GM18519 (cell line): ENCODE measurements around the gene NR2C2AP.
A peak's percentile ranks its signal among the peaks of the same experiment; 100 is the strongest.
"Not testable (repeated sequence)": the region's sequence is repeated elsewhere in the genome, so short reads cannot be mapped to it uniquely, and the experiment has no call there.

Source experiments
- ATAC-seq: cut with Tn5 transposase; IDR thresholded peaks from one replicate; pipeline ENCODE4 v1.9.1; 2021; ENCODE audit warnings: mild to moderate bottlenecking, moderate library complexity; ENCODE audit not compliant: unreplicated experiment, low FRiP score

Gene NR2C2AP

DNA sequence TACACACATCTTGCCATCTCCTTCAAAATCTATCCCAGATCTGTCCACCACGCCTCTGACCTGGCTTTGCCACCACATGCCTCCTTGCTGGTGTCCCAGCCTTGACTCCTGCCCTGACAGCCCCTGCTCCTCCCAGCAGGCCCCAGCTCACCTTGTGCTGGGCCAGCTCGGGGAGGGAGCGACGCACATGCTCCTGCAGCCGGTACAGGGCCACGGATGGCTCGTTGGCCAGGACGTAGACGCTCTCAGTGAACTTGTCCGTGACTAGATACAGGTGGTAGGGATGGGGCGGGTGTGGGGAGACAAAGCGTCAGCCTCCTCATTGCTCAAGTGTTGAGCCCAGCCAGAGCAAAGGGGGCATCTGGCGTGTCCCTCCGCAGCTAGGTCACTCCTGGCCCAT lies 16.5 kb downstream of the NR2C2AP start:
- ATAC-seq, result no peak

DNA sequence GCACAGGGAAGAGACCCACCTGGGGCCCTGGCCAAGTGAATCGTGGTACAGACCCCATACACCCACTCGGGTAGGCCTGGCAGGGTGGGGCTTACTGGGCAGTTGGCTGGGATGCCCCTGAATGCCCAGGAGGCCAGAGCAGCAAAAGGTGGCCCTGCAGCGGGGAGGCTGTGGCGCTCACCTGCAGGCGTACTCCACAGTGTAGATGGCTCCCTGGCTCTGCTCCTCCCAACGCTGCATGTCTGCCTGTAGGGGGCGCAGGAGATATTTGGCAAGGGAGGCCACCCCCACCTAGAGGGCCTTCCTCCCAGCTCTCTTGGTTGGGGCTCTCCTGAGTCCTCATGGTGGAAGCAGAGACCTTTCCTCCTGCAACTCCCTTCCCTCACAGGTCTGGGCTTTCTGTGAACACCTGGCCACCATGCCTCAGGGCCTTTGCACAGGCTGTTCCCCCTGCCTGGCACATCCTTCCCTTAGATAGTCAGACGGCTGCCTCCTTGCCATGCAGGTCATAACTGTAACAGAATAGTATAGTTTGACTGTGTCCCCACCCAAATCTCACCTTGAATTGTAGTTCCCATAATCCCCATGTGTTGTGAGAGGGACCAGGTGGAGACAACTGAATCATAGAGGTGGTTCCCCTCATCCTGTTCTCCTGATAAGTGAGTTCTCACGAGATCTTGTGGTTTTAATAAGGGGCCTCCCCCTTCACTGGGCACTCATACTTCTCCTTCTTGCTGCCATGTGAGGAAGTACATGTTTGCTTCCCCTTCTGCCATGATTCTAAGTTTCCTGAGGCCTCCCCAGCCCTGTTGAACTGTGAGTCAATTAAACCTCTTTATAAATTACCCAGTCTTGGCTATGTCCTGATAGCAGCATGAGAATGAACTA lies 17.1 kb downstream of the NR2C2AP start:
- ATAC-seq, result no peak

DNA sequence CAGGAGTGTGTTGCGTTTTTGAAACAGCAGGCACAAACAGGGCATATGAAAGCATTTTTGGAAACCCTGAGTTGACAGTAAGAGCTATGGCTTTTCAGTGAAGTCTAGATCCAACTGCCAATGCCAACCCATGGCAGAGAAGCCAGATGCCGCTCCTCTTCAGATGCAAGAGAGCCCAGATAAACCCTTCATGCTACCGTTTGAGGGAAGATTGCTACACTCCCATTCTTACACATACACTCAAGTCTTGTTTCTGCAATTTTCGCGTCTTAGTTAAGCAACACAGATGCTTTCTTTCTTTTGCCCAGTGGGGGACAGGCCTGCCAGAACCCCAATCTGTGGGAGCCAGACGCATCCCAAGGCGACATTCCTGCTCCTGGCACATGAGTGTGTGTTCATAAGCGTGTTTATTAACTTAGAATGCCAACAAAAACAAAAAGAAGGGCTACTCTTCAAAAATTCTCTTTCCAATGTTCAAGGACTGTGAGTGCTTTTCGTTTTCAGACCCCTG lies 21.7 kb downstream of the NR2C2AP start:
- ATAC-seq, result no peak

DNA sequence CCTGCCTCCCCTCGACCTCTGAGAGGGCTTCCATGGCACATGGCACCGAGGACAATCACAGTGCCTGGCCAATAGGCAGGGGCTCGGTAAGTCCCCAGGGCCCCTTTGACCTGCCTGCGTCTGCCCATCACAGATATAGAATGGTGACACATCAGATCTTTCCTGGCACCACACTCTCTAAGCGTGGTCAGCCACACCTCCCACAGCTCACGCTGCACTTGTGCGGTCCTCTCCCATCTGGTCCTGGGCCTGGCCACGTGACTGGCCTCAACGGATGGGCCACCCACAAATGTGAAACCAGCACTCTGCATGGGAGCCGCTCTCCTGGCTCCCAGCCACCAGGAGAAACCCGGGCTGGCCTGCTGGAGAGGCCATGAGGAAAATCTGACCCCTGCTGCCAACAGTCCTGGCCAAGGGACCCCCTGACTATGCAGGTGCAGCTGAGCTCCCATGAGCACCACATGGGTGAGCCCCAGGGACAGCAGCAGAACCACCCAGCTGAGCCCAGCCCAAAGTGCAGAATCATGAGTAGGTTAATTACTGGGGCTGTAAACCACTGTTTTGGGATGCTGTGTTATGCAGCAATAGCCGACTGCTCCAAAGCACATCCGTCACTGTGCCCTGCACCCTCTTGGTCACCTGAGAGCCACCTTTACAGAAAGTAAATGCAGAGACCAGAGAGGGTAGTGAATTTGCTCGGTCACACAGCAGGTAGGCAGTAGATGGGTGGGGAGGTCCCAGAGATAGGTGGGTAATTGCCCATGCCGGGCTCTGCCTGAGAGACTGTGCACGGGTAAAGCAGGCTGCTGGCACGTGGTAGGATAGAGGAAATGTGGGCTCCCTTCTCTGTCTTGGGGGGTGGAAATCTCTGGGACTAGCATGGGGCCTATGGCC lies 23.4 kb downstream of the NR2C2AP start:
- no peak for ATAC-seq

DNA sequence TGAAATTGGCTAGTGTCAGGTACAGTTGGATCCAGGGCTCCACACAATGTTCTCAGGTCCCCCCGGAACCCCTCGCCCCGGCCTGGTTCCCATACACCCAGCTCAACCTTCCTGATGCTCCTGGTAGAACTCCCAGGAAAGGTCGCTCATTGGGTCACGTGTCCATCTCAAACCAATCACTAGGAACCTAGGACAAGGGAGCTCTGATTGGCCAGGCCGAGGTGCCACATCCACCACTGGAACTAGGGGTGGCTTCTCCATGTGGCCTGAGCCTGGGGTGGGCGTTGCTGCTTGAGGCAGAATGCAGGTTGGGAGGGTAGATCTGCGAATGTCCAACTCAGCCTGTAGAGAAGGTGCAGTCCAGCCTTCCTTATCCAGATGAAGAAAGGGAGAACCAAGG lies 26.3 kb downstream of the NR2C2AP start:
- no peak for ATAC-seq

DNA sequence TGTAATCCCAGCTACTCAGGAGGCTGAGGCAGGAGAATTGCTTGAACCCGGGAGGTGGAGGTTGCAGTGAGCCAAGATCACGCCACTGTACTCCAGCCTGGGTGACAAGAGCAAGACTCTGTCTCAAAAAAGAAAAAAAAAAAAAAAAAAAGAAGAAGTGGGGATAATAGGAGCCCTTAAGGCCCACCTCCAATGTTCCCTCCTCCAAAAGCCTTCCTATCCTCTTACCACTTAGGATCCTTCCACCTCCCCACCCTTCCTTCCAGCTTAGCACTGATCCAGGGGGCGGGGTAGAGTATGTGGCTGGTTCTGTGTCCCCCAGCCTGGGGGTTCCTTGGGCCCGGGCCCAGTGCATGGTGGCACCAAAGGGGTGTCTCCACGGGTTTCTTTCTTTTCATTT lies 30.0 kb downstream of the NR2C2AP start:
- not testable (repeated sequence) for ATAC-seq

DNA sequence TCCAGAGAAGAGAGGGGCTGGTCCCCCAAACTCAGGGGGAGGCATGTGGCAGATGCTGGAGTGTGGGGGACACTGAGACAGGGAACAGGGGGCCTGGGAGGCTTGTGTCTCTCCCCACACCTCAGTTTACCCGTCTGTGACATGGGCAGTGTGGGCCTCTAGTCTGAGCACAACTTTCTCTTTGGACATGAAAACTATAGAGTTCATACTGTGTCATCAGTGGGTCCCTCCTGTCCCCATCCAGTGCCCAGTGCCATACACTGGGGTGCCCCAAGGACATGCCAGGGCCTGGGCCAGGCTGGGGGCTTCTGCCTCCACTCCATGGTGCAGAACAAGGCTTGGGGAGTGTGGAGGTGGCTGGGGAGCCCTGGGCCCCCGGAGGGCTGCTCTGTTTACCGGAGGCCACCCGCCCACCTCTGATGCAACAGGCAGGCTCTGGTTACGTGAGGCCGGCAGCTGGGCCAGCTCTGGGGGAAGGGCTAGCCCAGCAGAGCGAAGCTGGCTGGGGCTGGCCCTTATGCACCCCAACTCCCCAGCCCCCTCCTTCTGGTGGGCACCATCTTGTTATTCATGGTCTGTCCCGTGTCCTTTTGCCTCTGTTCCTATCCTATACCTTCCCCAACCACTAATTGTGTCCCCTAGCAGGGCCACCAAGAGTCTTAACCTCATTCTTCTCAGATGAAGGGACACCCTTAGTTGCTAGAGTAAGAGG lies 31.2 kb downstream of the NR2C2AP start:
- no peak for ATAC-seq

DNA sequence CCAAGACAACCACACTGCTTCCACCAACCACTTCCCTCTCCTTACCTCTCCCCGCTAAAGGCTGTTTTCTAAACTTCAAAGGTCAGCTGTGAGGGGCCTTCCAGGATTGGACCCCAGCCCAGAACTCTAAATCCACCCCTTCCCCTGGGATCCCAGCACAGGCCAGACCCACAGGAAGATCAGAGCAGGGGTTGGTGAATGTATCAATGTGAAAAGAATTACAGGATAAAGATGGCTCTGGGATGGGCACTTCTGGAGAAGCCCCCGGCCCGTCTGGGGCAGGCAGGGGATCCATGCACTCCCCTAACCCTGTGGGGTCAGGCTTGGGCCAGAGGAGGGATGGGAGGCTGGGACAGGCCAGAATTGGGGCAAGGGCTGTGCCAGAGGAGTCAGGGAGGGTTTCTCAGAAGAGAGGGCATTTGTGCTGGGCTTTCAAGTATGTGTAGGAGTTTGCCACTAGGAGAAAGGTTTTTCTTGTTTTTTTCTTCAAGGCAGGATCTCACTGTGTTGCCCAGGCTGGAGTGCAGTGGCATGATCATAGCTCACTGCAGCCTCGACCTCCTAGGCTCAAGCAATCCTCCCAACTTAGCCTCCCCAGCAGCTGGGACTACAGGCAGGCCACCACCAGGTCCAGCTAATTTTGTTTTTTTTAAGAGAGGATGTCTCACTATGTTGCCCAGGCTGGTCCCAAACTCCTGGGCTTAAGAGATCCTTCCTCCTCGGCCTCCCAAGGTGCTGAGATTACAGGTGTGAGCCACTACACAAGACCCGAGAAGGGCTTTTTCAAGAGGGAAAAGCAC lies 32.1 kb downstream of the NR2C2AP start:
- no peak for ATAC-seq

DNA sequence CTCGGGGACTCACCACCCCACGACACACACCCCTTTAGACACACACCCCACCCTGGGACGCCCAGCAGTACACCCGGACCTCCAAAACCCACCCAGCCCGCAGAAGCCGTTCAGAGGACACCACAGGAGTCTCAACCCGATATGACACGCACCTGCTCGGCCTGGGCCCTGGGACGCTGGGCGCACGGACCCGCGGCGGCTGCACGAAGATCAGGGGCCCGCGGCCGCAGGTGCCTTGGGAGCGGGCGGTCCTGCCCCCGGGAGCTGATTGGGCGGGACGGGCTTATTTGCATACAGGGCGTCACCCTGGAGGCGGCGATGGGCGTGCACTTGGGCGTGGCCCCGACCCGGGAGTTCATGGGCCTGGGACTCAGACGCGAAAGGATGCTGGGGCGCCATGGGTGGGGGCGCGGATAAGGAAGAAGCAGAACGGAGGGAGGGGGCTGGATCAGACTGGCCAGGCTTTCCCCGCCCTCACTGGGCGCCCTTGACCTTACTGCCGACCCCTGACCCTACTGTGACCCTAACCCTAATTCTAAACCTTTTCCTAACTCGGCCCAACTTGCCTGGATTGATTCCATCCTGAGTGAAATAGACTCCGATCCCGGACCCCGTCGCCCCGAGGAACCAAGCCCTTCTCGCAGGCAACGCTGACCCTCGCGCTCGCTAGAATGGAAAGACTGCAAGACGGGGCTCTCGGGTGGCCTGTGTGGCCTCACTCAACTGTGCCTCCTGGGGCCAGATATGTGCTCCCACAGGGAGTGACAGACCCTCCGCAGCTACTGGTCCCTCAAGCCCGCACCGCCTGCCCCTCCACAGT lies 33.0 kb downstream of the NR2C2AP start, which contains the start of gene MEF2B:
Gene MEF2B (minus strand): TSS at position 211 of the 820 bp plus-strand sequence. CDS start 19,528 bp downstream, outside the sequence.
- ATAC-seq, result peak; percentile 65

DNA sequence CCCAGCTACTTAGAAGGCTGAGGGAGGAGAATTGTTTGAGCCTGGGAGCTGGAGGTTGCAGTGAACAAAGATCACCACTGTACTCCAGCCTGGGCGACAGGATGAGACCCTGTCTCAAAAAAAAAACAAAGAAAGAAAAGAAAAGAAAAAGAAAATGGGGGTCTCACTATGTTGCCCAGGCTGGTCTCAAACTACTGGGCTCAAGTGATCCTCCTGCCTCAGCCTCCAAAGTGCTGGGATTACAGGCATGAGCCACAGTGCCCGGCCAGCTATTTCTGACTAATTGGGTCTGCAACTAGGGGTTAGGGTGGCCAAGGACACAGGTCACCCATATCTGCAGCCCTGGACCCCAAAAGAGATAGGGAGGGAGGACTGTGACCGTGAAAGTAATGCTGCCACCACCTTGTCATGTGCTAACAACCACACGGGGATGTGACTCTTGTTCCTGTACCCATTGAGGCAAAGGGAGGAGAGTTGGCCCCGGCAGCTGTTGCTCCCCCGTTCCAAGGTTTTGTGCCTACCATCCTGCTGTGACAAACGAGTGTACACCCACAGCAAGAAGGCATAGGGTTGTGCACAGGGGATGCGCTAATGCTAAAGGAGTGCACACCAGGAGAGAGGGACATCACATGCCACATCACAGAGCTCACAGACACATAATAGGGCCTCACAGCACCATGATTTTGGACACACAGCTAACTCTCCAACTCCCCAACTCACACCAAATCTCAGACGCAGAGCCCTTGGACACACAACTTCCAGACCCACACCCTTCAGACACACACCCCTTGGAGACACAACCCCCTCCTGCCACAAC lies 33.8 kb downstream of the NR2C2AP start:
- ATAC-seq, result no peak

DNA sequence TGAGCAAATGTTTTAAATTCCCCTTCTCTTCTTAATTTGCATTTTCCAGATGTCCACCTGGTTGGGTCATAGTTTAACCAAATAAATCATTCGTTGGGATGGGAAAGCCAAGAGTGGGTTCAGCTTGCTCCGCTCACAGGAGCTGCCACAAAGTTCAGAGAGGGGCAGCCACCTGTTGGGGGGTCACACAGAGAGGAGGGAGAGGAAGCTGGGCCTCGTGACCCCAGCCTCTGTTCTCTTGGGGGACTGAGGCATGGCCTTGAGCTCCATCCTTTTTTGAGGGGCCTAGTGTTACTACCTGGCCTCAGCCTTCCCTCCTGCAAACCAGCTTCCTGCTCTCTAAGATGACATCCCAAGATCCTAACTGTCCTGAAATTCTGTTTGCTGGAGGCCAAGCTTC lies 35.6 kb downstream of the NR2C2AP start:
- no peak for ATAC-seq

DNA sequence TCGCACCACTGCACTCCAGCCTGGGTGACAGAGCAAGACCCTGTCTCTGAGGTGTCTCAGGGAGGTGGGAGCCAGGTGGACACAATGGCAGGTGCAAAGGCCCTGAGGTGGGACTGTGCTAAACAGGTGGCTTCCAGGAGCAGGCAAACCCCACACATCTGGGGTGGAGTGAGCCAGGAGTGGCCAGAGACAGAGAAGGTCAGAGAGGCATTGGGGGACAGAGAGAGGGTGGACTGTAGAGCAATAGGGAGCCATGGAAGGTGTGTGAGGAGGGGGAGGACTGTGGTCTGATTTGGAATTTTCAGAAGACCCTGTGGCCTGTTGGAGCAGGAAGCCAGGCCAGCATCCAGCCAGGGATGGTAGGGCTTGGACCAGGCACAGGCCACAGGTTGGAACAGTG lies 37.8 kb downstream of the NR2C2AP start:
- no peak for ATAC-seq

DNA sequence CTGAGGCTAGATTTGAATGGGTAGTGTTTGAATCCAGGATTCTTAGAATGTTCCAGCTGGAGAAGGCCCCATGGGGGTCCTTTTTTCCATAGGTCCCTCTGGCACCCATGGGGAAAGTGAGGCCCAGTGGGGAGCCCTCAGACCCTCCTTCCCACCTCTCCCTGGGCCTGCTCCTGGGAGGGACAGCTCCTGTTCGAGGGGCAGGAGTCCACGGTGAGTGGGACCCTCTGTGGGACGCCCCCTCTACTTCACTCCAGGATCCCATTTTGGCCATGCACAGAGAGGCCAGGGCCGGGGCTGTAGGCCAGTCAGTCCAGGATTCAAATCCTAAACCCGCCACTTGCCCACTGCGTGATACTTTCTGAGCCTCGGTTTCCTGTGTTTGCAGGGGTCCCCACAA lies 40.7 kb downstream of the NR2C2AP start:
- ATAC-seq, result no peak

DNA sequence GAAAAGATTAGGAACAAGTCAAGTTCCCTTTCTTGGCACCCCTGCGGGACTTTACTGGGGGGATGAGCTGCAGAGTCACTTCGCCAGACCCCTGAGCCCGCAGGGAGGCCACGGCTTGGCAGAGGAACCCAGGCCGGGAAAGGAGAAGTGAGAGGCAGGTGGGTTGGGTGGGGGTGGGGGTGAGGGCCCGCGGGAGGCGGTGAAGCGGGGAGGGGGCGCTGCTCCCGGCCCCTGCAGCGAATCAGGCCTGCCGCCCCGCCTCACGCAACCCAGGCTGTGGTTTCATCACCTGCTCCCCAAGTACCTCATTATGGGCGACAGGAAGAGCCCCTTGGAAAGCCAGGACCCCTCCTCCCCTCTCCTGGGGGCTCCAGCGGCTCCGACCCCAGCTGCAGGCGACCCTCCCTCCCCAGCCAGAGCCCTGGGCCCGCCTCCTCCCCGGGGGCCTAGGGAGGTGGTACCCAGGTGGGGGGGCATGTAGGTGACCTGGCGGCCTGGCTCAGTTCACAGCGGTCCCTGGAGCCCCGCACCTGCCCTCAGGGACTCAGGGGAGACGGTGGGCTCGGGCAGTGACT lies 42.7 kb downstream of the NR2C2AP start:
- ATAC-seq, result no peak

DNA sequence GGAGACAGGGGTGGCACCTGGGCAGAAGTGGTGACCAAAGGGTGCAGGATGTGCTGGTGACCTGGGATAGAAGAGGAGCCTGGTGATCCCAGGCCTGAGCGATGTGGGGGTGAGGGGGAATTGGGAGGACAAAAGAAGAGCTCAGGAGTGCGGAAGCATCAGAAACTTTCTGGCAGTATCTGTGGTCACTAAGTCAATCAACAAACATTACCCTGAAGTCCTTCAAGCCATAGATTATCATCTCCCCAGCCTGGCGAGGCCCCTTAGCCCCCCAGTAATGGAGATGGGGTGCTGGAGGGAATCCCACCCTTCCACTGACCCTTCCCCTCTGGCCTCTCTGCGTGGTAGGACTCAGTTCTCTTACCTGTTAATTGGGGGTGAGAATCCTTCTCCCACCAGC lies 43.7 kb downstream of the NR2C2AP start:
- no peak for ATAC-seq

DNA sequence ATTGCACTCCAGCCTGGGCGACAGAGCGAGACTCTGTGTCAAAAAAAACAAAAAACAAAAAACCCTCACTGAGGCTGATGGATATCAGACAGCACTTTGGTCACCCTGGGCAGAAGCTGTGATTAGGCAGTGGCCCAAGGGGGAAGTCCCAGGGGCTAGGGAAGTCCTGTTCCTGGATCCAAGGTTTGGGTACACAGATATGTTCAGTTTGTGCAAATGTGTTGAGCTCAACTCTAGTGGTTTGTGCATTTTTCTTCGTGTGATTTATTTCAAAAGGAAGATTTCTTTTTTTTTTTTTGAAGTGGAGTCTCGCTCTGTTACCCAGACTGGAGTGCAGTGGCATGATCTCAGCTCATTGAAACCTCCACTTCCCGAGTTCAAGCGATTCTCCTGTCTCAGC lies 45.4 kb downstream of the NR2C2AP start:
- no peak for ATAC-seq

DNA sequence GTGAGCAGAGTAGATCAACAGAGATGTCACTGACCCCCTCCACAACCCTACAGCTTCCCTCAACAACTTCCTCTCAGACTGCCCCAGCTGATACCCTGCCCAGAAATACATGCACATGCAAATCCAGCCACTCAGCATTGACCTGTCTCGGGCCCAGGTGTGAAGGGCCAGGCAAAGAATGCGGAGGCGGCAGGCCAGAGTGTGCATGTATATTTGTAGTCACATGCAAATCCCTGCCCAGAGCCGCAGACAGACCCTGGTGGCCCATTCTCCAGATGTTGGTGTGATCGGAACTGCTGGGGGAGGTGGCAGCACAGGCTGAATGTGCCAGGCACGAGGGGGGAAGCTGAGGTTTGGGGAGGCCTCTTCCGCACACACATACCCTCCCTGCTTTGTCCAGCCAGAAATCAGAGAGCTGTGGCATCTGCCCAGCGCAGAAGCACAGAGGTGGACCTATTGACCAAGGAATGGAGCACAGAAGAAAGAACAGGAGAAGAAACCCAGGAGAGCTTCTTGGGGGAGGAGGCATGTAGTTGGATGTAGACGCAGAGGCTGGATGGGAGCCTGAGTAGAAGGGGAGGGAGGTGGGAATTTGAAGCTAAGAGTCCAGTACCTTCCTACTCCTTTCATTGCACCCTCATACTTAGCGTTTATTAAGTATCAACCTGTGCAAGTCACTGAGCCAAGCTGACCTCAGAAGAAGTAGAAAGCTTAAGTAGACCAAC lies 47.6 kb downstream of the NR2C2AP start:
- ATAC-seq, result peak; percentile 49
